ENCODE results near the gene WWOX. TPM values are rescaled to one million over a fixed set of nuclear protein-coding genes. Genes with fewer than 3 reads are reported as not detected.

Gene WWOX
- total and polyA plus RNA-seq, 2 of the 13 experiments (the other 11 are each of a cell fraction or from before 2014, with no cell fraction given), result 9.1 to 37.4 TPM

DNA sequence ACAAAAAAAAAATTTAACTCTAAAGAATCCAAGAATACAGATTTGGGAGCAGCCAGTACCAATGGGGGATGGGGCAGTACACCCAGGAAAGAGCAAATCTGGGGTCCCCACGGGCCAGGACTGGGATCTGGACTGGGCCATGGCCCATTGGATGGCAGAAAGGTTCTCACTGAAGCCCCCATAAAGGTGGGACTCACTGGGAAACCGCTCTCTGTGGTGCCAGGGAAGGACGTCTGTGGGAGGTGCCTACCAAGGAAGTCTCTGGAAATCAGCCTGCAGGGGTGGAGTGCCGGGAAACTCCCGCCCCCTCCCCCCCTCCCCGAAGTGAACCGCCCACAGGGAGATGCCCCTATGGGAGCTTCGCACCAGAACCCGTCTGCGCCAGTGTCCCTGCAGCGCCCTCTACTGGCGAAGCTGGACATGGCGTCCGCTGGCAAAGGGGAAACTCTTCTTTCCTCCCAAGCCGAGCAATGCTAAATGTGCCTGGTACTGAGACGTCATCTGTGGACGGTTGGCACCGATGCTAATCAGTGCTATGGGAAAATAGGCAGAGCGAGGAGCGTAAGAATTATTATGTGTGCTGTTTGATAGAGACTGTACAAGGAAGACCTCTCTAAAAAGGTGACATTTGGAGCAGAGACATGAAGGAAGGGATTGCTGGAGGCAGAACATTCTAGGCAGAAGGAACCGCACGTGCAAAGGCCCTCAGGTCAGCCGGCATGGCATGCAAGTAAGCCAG is 671.1 kb downstream of the WWOX start (continued):
- TF ChIP-seq, protein P1, sequence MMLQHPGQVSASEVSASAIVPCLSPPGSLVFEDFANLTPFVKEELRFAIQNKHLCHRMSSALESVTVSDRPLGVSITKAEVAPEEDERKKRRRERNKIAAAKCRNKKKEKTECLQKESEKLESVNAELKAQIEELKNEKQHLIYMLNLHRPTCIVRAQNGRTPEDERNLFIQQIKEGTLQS (CRISPR knock-in tag; IDR thresholded peaks at IDR 0.05), result 0 out of 2 replicates have a peak, but pooled peaks have one; percentile 8
- TF ChIP-seq BRD4 (CRISPR knock-in tag; IDR thresholded peaks at IDR 0.05) (peak; percentile 34; the same call in 1 of the 2 replicates), ARHGAP35 (CRISPR knock-in tag; IDR thresholded peaks at IDR 0.05; ENCODE audit: borderline replicate concordance) (no peak), NR2F2 (IDR thresholded peaks at IDR 0.05; ENCODE audit: borderline replicate concordance, low read depth) (no peak), MAF1 (CRISPR knock-in tag; IDR thresholded peaks at IDR 0.05; ENCODE audit: borderline replicate concordance) (no peak), ZNF296 (CRISPR knock-in tag; conservative IDR thresholded peaks at IDR 0.05) (no peak), HMGA1 (CRISPR knock-in tag; conservative IDR thresholded peaks at IDR 0.05) (no peak), TBX3 (IDR thresholded peaks at IDR 0.05; ENCODE audit: borderline replicate concordance) (no peak), ZNF260 (CRISPR knock-in tag; IDR thresholded peaks at IDR 0.05; ENCODE audit: borderline replicate concordance, low read depth) (no peak), HOXA5 (CRISPR knock-in tag; IDR thresholded peaks at IDR 0.05) (peak; percentile 67; the same call in 1 of the 2 replicates), SATB2 (CRISPR knock-in tag; IDR thresholded peaks at IDR 0.05) (no peak), KDM1A (CRISPR knock-in tag; IDR thresholded peaks at IDR 0.05) (no peak)
- TF ChIP-seq, protein P2, sequence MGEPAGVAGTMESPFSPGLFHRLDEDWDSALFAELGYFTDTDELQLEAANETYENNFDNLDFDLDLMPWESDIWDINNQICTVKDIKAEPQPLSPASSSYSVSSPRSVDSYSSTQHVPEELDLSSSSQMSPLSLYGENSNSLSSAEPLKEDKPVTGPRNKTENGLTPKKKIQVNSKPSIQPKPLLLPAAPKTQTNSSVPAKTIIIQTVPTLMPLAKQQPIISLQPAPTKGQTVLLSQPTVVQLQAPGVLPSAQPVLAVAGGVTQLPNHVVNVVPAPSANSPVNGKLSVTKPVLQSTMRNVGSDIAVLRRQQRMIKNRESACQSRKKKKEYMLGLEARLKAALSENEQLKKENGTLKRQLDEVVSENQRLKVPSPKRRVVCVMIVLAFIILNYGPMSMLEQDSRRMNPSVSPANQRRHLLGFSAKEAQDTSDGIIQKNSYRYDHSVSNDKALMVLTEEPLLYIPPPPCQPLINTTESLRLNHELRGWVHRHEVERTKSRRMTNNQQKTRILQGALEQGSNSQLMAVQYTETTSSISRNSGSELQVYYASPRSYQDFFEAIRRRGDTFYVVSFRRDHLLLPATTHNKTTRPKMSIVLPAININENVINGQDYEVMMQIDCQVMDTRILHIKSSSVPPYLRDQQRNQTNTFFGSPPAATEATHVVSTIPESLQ (CRISPR knock-in tag; conservative IDR thresholded peaks at IDR 0.05), result no peak
- TF ChIP-seq, protein P3, sequence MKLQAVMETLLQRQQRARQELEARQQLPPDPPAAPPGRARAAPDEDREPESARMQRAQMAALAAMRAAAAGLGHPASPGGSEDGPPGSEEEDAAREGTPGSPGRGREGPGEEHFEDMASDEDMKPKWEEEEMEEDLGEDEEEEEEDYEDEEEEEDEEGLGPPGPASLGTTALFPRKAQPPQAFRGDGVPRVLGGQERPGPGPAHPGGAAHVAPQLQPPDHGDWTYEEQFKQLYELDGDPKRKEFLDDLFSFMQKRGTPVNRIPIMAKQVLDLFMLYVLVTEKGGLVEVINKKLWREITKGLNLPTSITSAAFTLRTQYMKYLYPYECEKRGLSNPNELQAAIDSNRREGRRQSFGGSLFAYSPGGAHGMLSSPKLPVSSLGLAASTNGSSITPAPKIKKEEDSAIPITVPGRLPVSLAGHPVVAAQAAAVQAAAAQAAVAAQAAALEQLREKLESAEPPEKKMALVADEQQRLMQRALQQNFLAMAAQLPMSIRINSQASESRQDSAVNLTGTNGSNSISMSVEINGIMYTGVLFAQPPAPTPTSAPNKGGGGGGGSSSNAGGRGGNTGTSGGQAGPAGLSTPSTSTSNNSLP (IDR thresholded peaks at IDR 0.05; ENCODE audit: low read depth, low read length), result no peak
- TF ChIP-seq, protein P4, sequence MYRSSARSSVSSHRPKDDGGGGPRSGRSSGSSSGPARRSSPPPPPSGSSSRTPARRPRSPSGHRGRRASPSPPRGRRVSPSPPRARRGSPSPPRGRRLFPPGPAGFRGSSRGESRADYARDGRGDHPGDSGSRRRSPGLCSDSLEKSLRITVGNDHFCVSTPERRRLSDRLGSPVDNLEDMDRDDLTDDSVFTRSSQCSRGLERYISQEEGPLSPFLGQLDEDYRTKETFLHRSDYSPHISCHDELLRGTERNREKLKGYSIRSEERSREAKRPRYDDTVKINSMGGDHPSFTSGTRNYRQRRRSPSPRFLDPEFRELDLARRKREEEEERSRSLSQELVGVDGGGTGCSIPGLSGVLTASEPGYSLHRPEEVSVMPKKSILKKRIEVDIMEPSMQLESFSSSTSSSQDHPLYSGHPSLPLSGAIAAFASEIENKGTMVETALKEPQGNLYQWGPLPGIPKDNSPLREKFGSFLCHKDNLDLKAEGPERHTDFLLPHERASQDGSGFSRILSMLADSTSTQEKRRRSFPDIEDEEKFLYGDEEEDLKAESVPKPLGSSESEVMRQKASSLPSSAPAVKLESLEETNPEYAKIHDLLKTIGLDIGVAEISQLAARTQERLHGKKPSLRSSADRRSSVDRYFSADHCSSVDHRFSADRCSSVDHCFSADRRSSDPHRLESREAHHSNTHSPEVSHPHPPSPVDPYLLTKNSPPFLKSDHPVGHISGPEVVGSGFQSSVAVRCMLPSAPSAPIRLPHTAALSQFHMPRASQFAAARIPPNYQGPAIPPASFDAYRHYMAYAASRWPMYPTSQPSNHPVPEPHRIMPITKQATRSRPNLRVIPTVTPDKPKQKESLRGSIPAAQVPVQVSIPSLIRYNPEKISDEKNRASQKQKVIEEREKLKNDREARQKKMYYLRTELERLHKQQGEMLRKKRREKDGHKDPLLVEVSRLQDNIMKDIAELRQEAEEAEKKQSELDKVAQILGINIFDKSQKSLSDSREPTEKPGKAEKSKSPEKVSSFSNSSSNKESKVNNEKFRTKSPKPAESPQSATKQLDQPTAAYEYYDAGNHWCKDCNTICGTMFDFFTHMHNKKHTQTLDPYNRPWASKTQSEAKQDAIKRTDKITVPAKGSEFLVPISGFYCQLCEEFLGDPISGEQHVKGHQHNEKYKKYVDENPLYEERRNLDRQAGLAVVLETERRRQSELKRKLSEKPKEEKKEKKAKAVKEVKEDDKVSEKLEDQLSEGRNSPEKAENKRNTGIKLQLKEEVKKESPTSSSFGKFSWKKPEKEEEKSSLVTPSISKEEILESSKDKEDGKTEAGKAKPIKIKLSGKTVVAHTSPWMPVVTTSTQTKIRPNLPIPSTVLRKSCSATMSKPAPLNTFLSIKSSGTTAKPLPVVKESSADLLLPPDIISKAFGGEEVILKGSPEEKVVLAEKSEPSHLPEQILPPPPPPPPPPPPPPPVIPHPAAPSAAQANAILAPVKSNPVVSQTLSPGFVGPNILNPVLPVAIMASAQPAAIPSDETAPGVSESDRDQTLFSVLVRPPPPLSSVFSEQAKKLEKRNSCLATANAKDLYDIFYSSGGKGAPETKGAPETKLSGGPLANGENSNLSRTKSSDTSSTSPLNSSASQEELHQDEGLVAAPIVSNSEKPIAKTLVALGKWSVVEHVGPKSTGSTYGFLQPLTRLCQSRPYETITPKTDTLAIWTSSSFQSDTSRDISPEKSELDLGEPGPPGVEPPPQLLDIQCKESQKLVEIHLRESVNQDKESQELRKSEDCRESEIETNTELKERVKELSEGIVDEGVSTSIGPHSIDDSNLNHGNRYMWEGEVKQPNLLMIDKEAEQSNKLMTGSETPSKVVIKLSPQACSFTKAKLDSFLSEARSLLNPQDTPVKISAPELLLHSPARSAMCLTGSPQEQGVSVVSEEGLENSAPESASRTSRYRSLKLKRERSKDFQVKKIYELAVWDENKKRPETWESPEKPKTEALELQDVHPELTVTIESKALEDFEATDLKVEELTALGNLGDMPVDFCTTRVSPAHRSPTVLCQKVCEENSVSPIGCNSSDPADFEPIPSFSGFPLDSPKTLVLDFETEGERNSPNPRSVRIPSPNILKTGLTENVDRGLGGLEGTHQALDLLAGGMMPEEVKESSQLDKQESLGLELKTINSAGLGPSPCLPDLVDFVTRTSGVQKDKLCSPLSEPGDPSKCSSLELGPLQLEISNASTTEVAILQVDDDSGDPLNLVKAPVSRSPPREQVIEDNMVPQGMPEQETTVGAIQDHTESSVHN (CRISPR knock-in tag; IDR thresholded peaks at IDR 0.05), result no peak
- TF ChIP-seq, protein P5, sequence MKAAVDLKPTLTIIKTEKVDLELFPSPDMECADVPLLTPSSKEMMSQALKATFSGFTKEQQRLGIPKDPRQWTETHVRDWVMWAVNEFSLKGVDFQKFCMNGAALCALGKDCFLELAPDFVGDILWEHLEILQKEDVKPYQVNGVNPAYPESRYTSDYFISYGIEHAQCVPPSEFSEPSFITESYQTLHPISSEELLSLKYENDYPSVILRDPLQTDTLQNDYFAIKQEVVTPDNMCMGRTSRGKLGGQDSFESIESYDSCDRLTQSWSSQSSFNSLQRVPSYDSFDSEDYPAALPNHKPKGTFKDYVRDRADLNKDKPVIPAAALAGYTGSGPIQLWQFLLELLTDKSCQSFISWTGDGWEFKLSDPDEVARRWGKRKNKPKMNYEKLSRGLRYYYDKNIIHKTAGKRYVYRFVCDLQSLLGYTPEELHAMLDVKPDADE (CRISPR knock-in tag; IDR thresholded peaks at IDR 0.05), result no peak
